Measurements from ENCODE around the gene TMPRSS4.

TMPRSS4 gene

DNA sequence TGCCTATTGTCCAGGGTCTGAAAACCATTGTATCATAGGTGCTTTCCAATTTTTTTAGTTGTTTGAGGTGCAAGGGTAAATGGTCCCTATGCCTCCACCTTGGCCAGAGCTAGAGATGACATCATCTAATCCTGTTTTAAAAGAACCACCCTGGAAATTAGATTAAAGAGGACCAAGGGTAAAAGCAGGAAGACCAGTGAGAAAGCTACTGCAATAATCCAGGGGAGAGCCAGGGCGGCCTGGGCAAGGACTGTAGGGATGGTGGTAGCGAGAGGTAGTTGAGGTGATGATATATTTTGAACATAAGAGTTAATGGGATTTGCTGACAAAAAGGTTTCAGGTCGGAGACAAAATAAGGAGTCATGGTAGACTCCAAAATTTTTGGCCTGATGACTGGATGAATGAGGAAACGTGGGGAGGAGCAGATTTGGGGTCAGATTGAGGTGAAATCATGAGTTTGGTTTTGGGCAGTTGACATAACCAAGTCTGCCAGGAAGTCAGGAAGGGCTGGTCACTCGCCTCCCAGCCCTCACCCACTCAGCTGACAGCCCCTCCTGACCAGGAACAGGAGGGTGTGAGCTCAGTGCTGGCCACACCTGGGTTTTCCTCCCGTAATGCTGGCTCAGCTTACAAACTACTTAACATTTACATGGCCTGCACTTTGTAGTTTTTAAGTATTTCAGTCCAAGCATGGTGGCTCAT lies 52.7 kb downstream of the TMPRSS4 start:
- no peak for FAIRE-seq
- DNase-seq (ENCODE audit: insufficient read length, low spot score): no peak

DNA sequence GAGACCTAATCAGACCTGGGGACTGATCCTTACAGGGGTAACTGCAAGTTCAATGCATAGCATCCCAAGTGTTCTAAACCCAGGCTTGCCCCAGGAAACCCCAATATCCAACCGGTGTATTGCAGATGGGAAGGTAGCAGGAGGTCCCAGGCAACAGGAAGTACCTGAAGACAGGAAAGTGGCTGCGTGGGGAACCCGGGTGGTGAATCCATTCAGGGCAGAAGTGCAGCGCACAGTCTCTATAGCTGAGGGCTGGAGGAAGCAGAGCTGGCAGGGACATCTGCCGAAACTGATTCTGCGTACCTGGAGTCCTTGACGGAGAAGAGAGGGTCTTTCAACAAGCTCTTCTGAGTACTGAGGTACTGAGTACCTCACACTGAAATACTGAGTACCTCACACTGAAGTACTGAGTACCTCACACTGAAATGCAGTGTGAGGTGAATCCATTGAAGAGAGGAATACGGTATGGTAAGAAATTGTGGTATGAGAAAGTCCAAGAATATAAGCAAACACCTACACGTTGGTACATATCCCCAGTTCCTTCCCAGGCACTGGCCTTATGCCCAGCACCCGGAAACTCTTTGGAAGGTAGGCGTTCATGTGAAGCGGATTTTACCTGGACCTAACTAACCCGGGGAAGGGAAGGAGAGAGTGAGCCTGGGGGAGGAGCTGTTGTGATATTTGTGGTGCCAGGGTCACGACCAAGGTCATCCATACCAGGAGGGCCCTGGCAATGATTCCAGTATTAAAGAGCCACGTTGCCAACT lies 55.7 kb downstream of the TMPRSS4 start:
- DNase-seq (ENCODE audit: insufficient read length, low spot score) (no peak), FAIRE-seq (no peak)

DNA sequence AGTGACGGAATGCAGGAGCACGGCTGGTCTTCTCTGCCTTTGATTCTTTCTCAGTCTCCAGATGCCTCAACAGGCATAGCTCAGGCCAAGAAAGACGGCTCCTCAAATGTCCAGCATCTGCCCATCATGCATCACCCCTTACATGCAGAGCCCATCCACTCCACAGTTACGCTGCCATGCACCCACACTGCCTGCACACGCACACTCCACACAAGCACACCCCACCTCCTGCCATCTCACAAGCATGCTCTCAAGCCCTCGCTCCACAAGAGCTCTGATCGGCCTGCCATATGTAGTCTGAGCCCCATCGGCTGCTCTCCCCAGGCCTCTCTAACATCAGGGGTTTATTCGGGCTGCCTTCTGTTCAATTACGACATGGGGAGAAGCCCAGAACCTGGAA lies 56.9 kb downstream of the TMPRSS4 start:
- FAIRE-seq: no peak
- DNase-seq (ENCODE audit: insufficient read length, low spot score): no peak

DNA sequence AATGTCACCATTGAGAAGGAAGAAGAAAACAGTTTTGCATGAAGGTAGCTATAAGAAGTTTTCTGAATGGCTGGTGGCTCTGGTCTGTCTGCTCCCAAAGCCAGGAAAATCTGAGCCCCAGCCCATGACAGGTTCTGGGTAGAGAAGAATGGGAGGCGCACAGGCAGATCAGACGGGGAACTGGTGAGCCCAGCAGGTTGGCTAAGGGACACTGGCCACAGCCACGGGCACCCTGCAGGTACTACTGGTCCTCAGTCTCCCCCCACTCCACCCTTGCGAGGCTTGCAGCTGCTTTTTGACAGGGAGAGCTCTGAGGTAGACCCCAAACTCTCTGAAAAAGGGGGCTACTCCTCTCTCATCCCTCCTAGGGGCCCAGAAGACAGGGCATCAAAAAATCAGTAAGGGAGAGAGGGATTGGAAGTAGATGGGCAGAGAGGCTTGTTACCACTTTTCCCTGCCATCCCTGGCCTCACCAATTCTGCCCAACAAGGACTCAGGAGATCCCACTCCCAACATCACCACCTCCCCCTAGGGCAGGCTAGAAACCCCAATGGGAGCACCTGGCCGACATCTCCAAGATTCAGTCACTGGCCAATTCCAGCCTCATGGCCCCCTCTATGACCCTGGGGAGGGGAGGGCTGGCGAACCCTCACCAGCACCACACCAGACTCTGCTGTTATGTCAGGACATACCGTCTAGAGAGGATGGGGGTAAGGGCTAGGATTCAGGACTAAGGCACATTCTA lies 58.3 kb downstream of the TMPRSS4 start:
- FAIRE-seq (no peak), DNase-seq (ENCODE audit: insufficient read length, low spot score) (no peak)

DNA sequence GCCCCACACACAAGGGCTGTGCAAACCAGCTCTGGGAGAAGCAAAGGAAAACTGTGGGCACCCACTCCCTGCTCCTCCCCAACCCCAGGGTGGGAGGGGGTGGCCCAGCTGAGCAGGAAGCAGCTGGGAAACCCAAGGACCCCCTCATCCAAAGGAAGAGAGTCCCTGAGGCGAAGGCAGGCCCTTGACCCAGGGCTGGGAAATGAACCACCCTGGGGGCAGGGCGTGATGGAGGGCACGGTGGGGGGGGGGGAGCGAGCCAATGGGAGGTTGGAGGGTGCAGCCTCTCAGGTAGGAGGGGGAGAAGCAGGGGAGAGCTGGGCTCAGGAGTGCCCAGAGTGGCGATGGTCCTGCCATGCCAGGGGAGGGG lies 58.9 kb downstream of the TMPRSS4 start:
- DNase-seq (ENCODE audit: insufficient read length, low spot score) (no peak), FAIRE-seq (no peak)

DNA sequence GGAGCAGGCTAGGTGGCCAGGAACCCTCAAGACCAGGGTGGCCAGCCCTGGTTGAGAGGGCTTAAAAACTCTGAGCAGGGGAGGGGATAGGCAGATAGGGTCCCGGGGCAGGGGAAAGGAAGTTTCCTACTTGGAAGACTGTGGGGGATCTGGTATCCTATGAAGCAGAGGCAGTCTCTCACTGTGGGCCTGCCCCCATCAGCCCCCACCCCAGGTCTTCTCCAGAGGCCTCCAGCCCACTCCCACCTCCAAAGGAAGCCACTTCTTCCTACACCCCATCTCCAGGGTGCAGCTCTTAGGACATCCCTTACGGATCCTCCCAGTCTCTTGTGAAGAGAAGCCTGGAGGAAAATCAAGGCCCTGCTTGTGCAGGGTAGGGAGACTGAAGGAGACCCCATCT lies 59.5 kb downstream of the TMPRSS4 start:
- DNase-seq (ENCODE audit: insufficient read length, low spot score) (no peak), FAIRE-seq (no peak)

DNA sequence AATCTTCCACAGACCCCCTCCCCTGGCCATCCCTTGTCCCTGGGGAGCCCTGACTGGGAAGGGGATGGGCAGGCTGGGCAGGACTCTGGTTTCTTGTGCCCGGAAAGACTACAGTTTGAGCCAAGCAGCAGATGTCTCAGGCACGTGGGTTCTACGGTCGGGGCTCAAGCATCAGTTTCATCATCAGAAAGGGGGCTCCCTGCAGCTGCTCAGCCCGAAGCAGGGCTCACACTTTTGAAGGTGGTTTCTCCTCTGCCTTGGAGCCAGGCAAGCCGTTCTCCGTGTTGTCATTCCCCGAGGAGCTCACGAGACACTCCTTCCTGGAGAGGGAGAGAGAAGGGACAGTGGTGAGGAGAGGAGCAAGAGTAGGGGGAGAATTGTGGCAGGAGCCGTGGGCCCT lies 59.9 kb downstream of the TMPRSS4 start:
- DNase-seq (ENCODE audit: insufficient read length, low spot score) (no peak), FAIRE-seq (no peak)

DNA sequence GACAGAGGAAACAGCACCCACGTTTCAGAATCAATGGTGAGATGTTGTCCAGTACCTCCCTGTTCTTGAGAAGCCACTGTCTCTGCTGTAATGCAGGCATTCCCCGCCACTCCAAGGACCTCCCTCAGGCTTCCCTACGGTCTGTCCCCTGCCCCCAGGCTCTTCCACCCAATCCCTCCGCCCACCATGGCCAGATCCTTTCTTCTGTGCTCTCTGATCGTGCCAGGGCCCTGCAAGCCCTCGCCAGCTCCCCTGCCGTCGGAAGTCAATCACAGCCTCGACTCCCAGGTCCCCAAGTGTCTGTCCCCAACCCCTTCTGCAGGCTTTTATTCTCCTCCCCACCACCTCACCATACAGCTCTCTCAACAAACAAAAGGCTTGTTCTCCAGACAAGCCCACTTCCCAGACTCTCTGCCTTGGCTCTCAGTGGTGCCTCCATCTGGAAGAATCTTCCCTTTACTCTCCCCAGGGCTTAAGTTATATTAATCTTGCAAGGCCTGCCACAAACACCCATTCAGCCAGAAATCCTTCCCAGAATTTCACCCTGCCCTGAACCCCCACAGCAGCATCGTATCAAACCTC lies 62.1 kb downstream of the TMPRSS4 start:
- DNase-seq (ENCODE audit: insufficient read length, low spot score): no peak
- no peak for FAIRE-seq

DNA sequence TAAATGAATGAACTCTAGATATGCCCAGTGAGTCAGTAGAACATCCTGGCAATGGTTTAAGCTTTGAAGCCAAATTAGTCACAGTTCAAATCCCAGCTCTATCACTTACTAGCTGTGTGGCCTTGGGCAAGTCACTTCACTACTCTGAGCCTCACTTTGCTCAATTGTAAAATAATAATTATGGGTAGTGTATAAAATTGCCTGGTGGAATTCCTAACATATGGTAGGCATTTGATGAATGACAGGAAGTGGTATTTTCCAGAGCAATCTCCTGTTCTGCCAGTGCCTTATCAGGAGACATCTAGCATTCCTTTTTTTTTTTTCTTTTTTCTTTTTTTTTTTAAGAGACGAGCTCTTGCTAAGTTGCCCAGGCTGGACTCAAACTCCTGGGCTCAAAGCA lies 62.7 kb downstream of the TMPRSS4 start:
- FAIRE-seq (no peak), DNase-seq (ENCODE audit: insufficient read length, low spot score) (no peak)

DNA sequence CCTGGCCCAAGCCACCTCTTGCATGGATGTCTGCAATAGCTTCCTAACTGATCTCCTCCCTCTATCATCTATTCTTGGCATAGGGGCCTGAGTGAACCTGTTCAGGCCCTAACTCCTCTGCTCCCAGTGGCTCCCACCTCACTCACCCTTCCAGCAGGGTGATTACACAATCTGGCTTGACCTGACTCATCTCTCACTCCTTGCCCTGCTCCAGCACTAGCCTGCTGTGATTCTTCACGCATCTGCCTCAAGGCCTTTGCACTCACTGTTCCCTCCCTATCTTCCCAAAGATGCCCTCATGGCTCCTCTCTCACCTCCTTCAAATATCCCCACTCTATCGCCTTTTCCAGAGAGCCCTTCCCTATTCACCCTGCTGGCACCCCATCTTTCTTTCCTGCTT lies 65.2 kb downstream of the TMPRSS4 start:
- FAIRE-seq (no peak), DNase-seq (ENCODE audit: insufficient read length, low spot score) (no peak)

DNA sequence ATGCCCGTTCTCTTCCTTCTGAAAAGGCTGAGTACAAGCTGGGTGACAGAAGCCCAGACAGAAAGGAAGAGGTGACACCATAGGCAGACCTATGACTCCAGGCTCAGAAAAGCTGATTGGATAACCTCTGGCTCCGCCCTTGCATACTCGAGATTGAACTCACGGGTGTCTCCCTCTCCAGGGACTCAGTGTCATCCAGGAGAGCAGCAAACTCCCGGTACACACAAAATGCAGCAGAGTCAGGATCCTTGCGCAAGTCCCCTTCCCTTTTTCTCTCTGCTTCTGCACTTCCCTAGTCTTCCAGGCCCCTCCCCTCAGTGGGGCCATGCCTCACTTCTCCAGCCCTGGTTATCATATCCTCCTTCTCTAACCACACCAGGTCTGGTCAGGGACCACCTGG lies 65.9 kb downstream of the TMPRSS4 start:
- no peak for FAIRE-seq
- no peak for DNase-seq (ENCODE audit: insufficient read length, low spot score)

DNA sequence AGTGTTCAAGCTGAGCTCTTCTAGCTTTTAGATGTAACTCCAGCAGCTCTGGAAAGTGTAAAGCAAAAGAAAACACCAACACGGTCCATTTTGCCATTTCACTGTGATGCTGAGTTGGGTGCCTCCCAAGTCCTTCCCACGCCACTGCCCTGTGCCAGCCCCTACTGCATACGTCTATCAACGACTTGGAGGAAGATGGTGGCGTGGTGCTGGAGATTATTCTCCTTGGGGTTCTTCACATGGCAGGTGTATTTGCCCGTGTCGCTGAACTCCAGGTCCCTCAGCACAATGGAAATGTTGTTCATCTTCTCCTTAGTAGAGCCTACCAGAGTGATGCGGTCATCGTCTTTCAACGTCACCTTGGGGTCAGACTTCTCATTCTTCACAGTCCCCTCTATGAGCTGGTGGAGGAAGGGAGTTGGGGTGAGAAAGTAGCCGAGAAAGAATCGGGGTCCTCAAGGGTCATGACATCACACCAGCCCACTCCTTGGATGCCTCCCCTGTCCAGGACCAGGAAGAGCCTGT lies 66.8 kb downstream of the TMPRSS4 start:
- FAIRE-seq (no peak), DNase-seq (ENCODE audit: insufficient read length, low spot score) (no peak)

DNA sequence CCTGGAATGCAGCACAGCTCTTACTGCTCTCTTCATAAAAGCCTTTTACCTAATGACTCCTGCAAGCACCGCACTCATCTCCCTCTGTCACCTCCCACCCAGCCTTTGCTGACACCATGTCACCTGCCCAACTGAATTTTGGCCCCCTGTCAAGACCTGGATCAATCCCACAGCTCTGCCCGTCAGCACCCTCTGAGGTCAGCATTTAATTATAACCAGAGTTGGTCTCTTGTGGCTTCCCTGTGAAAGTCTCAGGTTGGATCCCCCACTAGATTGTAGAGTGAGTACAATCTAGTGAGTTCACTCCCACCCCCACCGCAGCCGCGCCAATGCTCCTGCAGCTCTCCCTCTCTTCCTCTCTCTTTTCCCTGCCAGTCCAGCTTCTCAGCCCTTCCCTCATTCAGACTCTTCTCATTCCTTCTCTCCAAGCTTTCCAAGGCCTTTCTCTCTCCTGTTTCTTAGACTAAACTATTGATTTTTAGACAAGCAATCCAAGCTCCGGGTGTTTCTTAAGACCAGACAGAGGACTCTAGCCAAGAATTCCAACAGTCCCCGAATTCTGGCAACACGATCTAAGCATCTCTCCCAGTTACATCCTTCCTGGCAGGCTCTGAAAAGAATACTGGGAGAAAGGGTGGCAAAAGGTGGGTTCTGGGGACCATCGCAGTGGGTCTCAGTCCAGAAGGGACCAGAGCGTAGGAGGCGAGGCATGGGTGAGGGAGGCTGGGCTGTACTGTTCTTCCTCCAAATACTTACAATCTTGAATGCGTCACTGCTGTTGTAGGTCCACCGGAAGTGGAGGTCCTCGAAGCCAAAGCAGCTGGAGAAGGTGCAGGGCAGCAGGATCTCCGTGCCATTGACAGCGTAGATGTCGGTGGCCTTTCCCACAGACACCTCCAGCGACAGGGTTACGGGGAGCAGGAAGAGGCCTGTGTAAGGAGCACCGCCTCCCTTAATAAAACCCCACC lies 67.7 kb downstream of the TMPRSS4 start:
- FAIRE-seq (no peak), DNase-seq (ENCODE audit: insufficient read length, low spot score) (no peak)

DNA sequence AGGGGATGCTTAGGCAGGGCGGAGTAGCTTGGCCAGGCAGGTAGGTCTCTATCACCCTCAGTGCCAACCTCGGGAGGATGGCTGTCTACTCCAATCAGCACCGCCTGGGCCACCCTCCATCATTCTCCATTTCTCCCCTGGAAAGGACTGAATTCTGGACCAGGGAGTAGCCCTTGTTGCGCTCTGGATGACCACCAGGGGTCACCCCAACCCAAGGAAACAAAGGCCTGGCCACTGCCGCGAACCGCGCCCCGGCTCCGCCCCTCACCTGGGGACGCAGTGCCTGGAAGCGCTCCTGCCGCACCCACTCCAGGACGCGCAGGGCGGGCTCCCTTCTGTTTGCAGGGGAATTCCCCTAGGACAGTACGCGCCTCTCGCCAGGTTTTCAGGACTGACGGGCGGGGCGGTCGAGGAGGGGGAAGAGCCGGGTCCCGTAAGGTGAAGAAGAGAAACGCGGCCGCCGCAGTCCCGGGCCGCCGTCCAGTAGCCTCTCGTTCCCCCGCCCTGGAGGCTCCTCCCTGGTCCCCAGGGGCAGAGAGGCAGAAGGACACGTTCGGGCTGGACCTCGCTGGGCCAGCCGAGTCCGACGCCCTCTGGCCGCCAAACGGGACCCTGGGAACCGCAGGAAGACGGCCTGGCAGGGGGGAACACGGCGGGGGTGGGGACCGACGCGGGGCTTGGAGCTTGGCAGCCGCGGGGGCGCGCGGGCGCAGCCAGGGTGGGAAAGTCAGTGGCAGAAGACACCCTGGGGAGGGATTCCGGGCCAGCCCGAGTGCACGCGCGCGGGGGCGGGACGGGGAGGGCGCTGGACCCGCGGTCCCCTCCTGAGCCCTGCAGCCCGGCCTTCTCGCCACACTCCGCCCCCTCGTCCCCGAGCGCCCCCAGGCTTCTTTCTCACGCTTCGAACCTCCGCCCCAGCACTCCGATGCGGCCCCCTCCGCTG lies 68.7 kb downstream of the TMPRSS4 start:
- DNase-seq (ENCODE audit: insufficient read length, low spot score): peak; percentile 98
- FAIRE-seq: peak; percentile 97

DNA sequence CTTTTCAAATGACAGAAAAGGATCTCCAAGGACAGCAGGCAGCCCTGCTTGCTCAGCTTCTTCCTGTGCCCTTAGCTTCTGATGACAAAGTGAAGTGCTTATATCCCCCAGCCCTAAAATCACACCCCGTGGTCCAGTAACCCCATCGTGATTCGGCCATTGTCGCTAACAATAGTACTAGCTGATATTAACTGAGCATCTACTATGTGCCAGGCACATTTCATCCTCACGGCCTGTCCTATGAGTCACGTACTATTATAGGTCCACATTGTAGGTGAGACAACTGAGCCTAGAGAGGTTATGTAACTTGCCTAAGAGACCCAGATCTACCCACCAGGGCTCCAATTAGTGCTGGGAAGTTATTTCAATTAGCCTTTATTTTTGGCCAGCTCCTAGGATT lies 69.7 kb downstream of the TMPRSS4 start:
- FAIRE-seq (no peak), DNase-seq (ENCODE audit: insufficient read length, low spot score) (no peak)

DNA sequence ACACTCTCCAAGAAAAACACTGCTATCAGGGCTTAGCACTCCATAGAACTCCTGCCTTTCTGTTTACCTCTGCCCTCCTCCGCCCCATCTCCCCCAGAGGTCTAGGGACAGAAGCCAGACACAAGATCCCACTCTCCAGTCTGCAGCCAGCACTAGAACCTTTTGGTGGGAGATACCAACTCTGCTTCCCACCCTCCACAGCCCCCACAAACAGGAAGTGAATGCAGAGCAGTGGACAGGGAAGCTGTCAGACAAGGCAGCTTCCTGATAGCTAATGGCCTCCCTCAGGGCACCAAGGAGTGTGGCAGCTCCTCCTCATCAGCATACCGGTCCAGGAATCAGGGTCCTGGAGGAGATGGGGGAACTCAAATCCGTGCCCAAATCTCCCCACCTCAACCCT lies 70.6 kb downstream of the TMPRSS4 start:
- DNase-seq (ENCODE audit: insufficient read length, low spot score): no peak
- FAIRE-seq: no peak

DNA sequence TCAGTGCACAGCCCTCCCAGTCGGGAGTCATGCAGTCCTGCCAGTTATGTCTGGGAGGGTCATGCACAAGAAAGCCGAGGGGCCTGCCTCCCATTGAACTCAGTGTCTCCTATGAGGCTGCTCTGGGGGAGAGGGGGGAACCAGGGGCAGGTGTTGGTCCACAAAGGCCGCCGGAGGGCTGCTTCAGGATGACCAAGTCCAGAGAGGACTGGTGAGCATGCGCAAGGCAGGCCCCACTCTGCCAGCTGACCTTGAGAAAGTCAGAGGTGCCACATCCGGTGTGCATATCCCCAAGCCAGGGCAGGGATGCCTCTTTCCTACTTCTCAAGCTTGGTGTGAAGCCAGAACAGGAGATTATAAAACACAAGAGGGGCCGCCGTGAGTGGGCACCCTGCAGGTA lies 71.4 kb downstream of the TMPRSS4 start:
- DNase-seq (ENCODE audit: insufficient read length, low spot score) (no peak), FAIRE-seq (no peak)

DNA sequence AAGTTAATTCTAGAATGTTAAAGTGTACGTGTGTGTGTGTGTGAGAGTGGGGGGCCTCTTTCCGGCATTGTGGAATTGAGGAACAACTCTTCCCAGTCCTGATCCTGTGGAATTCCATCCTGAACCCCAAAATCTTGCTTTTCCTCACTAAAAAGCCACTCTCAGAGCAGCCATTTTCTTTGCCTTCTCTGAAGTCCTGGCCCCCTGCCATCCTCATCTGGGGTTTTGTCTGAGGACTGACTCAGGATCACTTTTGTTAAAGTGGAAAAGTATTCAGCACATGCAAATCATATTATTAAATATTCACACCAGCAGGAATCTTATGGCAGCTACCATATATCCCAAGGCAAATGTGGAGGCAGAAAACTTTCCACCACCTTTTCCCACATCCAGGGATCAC lies 72.0 kb downstream of the TMPRSS4 start:
- no peak for FAIRE-seq
- no peak for DNase-seq (ENCODE audit: insufficient read length, low spot score)

DNA sequence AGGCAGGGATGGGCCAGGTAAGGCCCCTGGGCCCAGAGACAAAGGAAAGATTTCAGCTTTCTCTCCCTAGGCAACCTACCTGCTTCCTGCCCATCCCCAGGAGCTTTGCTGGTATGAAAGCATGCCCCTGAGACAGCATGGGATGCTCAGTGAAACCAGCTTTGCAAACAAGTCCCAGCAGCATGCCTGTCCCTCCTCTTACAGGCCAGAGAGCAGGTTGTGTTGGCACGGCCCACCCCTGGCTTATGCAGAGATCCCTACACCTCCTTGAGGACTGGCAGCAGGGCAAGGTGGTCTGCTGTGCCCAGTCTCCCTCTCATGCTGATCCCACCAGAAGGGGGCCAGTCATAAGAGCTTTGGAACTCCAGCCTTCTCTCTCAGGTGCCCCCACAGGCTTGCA lies 72.6 kb downstream of the TMPRSS4 start:
- DNase-seq (ENCODE audit: insufficient read length, low spot score) (no peak), FAIRE-seq (no peak)

Measured in GM19239 (cell line).